CMK (cell line): Measurements from ENCODE around the gene NME3.
"Not testable (repeated sequence)": the region's sequence is repeated elsewhere in the genome, so short reads cannot be mapped to it uniquely, and the experiment has no call there.

ENCODE experiments used
- DNase-seq: peaks from one replicate; pipeline ENCODE4 v3.0.0-alpha.2; 2010; ENCODE audit warnings: low read depth

The NME3 gene

DNA sequence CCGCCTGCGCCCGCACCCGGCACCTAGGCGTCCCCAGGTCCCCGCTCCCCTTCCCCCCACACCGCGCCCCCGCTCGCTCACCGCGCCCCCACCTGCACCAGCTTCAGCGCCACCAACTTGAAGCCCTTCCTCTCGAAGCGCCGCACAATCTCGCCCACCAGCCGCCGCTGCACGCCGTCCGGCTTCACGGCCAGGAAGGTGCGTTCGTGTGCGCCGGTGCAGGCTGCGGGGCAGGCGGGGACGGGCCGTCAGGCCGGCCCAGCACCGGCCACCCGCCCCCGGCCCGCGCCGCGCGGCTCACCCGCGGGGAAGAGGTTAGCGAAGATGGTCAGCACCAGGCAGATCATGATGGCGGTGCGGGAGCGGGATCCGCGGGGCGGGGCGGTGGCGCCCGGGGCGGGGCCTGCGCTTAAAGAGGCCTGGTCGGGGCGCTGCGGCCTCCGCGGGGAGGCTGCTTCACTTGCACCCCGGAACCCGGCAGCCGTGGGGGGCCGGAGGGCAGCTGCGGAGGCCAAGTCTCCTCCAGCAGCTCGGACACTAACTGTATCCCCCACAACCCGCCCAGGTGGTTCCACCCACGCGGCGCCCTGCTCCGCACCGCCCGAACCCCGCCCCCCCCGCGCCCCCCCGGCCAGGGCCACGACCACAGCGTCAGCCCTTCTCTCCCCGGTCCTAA, at the start of gene NME3:
Gene NME3 (minus strand): TSS at position 356 of the 676 bp plus-strand sequence. CDS start 9 bp downstream, at position 347.
- no peak for DNase-seq

- DNase-seq = no peak
These were observed 49.6 kb upstream of the NME3 start for GRCh38 chr16:1820946-1821290.

- DNase-seq = no peak
These were observed 49.0 kb upstream of the NME3 start for GRCh38 chr16:1820096-1820945.

- no peak for DNase-seq
These were observed 48.3 kb upstream of the NME3 start for GRCh38 chr16:1819611-1820010.

- no peak for DNase-seq
These were observed 47.7 kb upstream of the NME3 start for GRCh38 chr16:1818873-1819525.

DNA sequence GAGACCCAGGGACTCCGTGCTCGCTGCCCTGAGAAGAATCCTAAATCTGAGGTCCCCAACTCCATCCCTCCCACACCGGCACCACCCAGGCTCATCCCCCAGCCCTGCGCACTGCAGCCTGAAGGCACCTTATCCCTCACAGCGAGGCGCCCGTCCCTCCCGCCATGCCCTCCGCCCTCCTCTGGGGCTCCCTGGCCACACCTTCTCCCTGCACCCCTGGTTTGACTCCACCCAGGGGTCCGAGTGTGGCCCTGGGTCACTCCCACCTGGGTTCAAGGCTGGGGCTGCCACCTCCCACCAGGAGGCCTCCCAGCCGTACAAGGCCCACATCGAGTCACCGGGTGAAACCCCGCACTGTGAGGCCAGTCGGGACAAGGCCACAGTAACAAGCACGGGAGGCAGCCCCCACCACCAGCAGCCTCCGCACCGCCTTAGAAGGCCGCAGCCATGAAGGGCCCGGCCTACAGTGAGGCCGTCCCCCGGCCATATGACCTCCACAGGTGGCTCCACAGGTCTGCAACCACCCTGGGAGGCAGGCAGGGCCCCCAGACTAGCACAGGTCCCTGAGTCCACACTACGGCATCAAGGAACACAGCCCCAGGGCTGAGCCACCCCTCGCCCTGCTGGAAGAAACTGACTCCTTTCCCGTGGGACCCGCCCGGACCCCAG, 47.0 kb upstream of the NME3 start:
- no peak for DNase-seq

- DNase-seq = no peak
These were observed 46.4 kb upstream of the NME3 start for GRCh38 chr16:1817716-1818115.

DNA sequence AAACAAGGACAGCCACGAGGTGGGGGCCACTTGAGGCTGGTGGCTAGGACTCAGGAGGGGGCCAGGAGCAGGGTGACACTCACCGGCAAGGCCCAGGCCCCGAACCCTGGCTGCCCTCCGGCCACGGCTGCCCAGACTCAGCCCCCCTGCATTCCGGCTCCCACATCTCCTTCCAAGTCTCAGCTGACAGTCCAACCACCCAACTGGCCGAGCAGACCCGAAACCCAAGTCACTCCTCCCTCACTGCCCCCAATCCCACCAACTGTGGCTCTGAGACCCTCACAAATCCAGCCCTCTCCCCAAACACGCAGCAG, 45.9 kb upstream of the NME3 start:
- DNase-seq = no peak

GRCh38 chr16:1816396-1817275, 45.3 kb upstream of the NME3 start:
- DNase-seq = no peak

GRCh38 chr16:1815461-1815860, 44.1 kb upstream of the NME3 start:
- no peak for DNase-seq

DNA sequence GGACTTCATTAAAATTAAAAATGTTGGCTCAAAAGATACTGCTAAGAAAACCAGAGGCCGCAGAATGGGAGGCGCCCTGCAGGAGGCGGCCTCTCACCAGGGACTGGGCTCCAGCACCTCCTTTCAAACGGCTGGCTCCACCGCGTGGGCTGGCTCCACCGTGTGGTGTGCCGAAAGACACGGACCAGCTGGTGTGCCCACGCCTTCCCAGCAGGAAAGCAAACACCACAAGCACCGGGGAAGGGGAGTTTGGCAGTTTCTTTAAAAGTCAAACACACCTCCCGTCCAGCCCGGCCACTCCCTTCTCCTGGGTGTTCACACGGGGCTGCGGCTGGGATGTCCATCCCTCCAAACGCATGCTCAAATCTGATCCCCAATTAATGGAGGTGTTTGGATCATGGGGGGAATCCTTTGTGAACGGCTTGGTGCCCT, 41.4 kb upstream of the NME3 start:
- no peak for DNase-seq

- DNase-seq = no peak
These were observed 39.2 kb upstream of the NME3 start for GRCh38 chr16:1810536-1810935.

- DNase-seq = no peak
These were observed 38.8 kb upstream of the NME3 start for GRCh38 chr16:1810106-1810505.

- DNase-seq = no peak
These were observed 38.0 kb upstream of the NME3 start for GRCh38 chr16:1809281-1809801.

DNA sequence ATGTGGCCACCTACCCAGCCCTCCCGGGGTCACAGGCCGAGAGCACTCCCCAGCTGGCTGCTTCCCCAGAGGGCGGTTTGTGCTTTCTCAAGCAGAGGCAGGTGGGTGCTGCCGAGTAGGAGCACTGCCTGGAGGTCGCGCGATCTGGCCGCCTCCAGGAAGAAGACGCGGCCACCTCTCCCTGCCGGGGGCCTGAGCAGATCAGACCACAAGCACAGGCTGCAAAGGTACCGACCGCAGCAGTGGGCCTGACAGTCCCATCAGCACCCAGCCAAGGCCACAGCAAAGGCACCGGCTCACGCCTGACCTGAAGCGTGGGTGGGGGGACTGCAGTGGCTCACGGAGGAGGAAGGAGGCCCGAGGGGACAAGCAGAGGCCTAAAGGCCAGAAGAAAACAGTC, 37.3 kb upstream of the NME3 start:
- no peak for DNase-seq

DNA sequence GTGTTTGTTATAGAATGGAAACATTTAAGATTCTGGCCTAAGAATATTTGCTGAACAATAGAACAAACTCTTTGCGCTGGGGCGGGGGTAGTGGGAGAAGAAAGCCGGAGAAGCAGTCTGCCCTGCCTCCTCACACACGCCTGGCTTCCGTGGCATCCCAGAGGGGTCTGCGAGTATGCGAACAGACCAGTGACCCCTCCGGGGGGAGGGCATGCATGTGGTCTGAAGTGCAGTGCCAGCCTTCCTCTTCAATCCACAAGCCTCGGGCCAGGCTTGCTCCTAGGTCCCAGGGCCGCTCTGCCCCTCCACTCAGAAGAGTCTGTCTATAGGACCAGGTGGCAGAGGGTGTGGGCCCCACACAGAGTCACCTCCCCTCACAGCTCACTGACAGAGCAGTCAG, 36.3 kb upstream of the NME3 start:
- no peak for DNase-seq

DNA sequence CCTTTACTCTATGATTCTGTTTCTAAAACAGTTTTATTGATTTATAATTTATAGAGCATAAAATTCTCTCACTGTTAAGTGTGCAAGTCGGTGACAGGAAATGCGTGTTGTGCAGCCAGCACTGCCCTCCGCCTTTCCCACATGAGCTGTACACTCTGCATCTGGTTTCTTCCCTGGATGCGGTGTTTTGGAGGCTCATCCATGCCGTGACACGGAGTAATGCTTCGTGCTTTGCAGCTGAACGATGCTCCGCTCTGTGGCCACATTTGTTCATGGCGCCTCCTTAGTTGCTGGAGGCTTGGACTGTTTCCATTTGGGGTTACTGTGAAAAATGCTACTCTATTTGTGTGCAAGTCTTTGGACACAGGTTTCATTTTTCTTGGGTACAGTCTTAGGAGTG, 29.4 kb upstream of the NME3 start:
- DNase-seq = no peak

DNA sequence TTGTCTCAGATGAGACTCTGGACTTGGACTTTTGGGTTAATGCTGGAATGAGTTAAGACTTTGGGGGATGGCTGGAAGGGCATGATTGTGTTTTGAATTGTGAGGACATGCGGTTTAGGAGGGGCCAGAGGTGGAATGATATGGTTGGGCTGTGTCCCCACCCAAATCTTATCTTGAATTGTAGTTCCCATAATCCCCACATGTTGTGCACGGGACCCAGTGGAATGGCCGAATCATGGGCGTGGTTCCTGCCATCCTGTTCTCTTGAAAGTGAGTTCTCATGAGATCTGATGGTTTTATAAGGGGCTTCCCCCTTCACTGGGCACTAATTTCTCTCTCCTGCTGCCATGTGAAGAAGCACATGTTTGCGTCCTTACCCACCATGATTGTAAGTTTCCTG, 27.9 kb upstream of the NME3 start:
- not testable (repeated sequence) for DNase-seq

GRCh38 chr16:1794908-1795666, 23.7 kb upstream of the NME3 start:
- no peak for DNase-seq

GRCh38 chr16:1794221-1794871, 23.0 kb upstream of the NME3 start:
- DNase-seq = no peak
